Muscle of leg (tissue), 11 donors: ENCODE data around the gene COA4. TPM values are rescaled to one million over a fixed set of nuclear protein-coding genes. Genes with fewer than 3 reads are reported as not detected.
"Not testable (repeated sequence)": the region's sequence is repeated elsewhere in the genome, so short reads cannot be mapped to it uniquely, and the experiment has no call there.

Experiments
- DNase-seq: peaks from one replicate; pipeline ENCODE4 v3.0.0; 2013
- H3K27ac ChIP-seq: one replicate; pipeline ENCODE4 v1.5.1; 2013; ENCODE audit warnings: mild to moderate bottlenecking, low read length, control low read depth
- H3K27me3 ChIP-seq: one replicate; pipeline ENCODE4 v1.6.1; 2013; ENCODE audit warnings: low read length; ENCODE audit not compliant: control insufficient read depth, insufficient read depth
- H3K36me3 ChIP-seq: one replicate; pipeline ENCODE4 v1.6.1; 2013; ENCODE audit warnings: low read length; ENCODE audit not compliant: control insufficient read depth, insufficient read depth
- H3K4me1 ChIP-seq: one replicate; pipeline ENCODE4 v1.6.1; 2013; ENCODE audit warnings: low read length; ENCODE audit not compliant: control insufficient read depth, insufficient read depth
- H3K4me3 ChIP-seq: one replicate; pipeline ENCODE4 v1.5.1; 2013; ENCODE audit warnings: low read length, control low read depth
- H3K9me3 ChIP-seq: replicated peaks from 2 replicates; pipeline ENCODE4 v1.6.1; 2013; ENCODE audit warnings: low read depth, low read length; ENCODE audit not compliant: control insufficient read depth
- WGBS: methylation state at CpG from one replicate; pipeline ENCODE4 v1.1.5; 2013; ENCODE audit warnings: missing lambda C conversion rate; ENCODE audit not compliant: insufficient coverage; 5-methylcytosine and 5-hydroxymethylcytosine counted together
- polyA plus RNA-seq, 8 donors: library from polyadenylated mRNA; unstranded; fragments of 120-200 nt; gene quantifications; one replicate each; pipeline versions ENCODE4 v1.2.1 to v1.2.3, GENCODE V29; 2013; ENCODE audit warnings: inconsistent platforms in 1 of 8, low replicate concordance in 1 of 8; ENCODE audit not compliant: insufficient read length in 8 of 8, insufficient read depth in 1 of 8
- total RNA-seq: library from RNA; stranded (reverse); fragments of 120-200 nt; gene quantifications from one replicate; pipeline ENCODE4 v1.2.4, GENCODE V29; 2013

COA4 gene
- total and polyA plus RNA-seq, 9 donors: 69.6 to 89.1 (median 79.0) TPM

GRCh38 chr11:73894725-73895335 is 18.2 kb upstream of the COA4 start:
- no peak for DNase-seq
- Histone ChIP-seq H3K9me3 (no peaks in the 10 kb centered on the region), H3K4me1 (no peaks in the 10 kb centered on the region), H3K27ac (no peak overlapping the region), H3K27me3 (no peaks in the 10 kb centered on the region), H3K36me3 (peaks cover 17% of the 10 kb centered on the region), H3K4me3 (no peak overlapping the region)
- 93% methylated on average over 4 of the region's 5 CpGs for WGBS

- Histone ChIP-seq H3K36me3 (peaks cover 14% of the 10 kb centered on the region), H3K9me3 (no peaks in the 10 kb centered on the region), H3K4me1 (no peaks in the 10 kb centered on the region), H3K27ac (no peak overlapping the region), H3K27me3 (no peaks in the 10 kb centered on the region), H3K4me3 (no peak overlapping the region)
- no CpG with 5 or more reads among the region's 3 CpGs for WGBS
- DNase-seq: no peak
Measured at GRCh38 chr11:73893041-73893440, 16.4 kb upstream of the COA4 start.

GRCh38 chr11:73889536-73889935 is 12.9 kb upstream of the COA4 start:
- H3K4me3 ChIP-seq: no peak overlapping the region
- WGBS: 86% methylated on average over 1 of the region's 1 CpG
- H3K27me3 ChIP-seq: no peaks in the 10 kb centered on the region
- peaks cover 16% of the 10 kb centered on the region for H3K36me3 ChIP-seq
- H3K4me1 ChIP-seq: no peaks in the 10 kb centered on the region
- no peaks in the 10 kb centered on the region for H3K9me3 ChIP-seq
- H3K27ac ChIP-seq: no peak overlapping the region
- DNase-seq: no peak

- H3K4me3 ChIP-seq: no peak overlapping the region
- WGBS: 50% methylated on average over 1 of the region's 1 CpG
- H3K27ac ChIP-seq: no peak overlapping the region
- peaks cover 14% of the 10 kb centered on the region for H3K36me3 ChIP-seq
- no peak for DNase-seq
- H3K4me1 ChIP-seq: no peaks in the 10 kb centered on the region
- H3K9me3 ChIP-seq: no peaks in the 10 kb centered on the region
- H3K27me3 ChIP-seq: no peaks in the 10 kb centered on the region
Measured at GRCh38 chr11:73889019-73889418, 12.4 kb upstream of the COA4 start.

- Histone ChIP-seq H3K27ac (no peak overlapping the region), H3K4me1 (no peaks in the 10 kb centered on the region), H3K36me3 (peaks cover 10% of the 10 kb centered on the region), H3K4me3 (no peak overlapping the region), H3K27me3 (no peaks in the 10 kb centered on the region), H3K9me3 (no peaks in the 10 kb centered on the region)
- WGBS: no CpG with 5 or more reads among the region's 3 CpGs
- no peak for DNase-seq
Measured at GRCh38 chr11:73888244-73888643, 11.6 kb upstream of the COA4 start.

GRCh38 chr11:73883856-73884255 is 7.2 kb upstream of the COA4 start:
- Histone ChIP-seq H3K4me3 (no peak overlapping the region), H3K9me3 (no peaks in the 10 kb centered on the region), H3K4me1 (no peaks in the 10 kb centered on the region), H3K27ac (peak overlapping the region; percentile 35), H3K27me3 (no peaks in the 10 kb centered on the region), H3K36me3 (peaks cover 11% of the 10 kb centered on the region)
- WGBS: 88% methylated on average over 1 of the region's 2 CpGs
- DNase-seq: no peak

- 67% methylated on average over 5 of the region's 10 CpGs for WGBS
- not testable (repeated sequence) for DNase-seq, H3K27me3 ChIP-seq, H3K4me3 ChIP-seq, H3K9me3 ChIP-seq, H3K4me1 ChIP-seq, H3K27ac ChIP-seq
- peaks cover 12% of the 10 kb centered on the region for H3K36me3 ChIP-seq
Measured at GRCh38 chr11:73880449-73880848, 3.8 kb upstream of the COA4 start.

GRCh38 chr11:73878771-73879170 is 2.1 kb upstream of the COA4 start:
- Histone ChIP-seq H3K36me3 (peaks cover 21% of the 10 kb centered on the region), H3K27ac (no peak overlapping the region), H3K4me3 (no peak overlapping the region), H3K27me3 (no peaks in the 10 kb centered on the region), H3K4me1 (peaks cover 23% of the 10 kb centered on the region), H3K9me3 (no peaks in the 10 kb centered on the region)
- no peak for DNase-seq
- WGBS: no CpG with 5 or more reads among the region's 1 CpG

GRCh38 chr11:73875840-73876239 is 806 bp downstream of the COA4 start:
- peaks cover 40% of the 10 kb centered on the region for H3K36me3 ChIP-seq

GRCh38 chr11:73875380-73875779 is 1.3 kb downstream of the COA4 start:
- peaks cover 45% of the 10 kb centered on the region for H3K36me3 ChIP-seq

More at GRCh38 chr11:73875840-73876239, 806 bp downstream of the COA4 start:
- 33% methylated on average over 4 of the region's 8 CpGs for WGBS
- Histone ChIP-seq H3K4me1 (peaks cover 38% of the 10 kb centered on the region), H3K4me3 (peak overlapping the region; percentile 87), H3K27ac (peak overlapping the region; percentile 97), H3K9me3 (no peaks in the 10 kb centered on the region), H3K27me3 (no peaks in the 10 kb centered on the region)
- no peak for DNase-seq

More at GRCh38 chr11:73875380-73875779, 1.3 kb downstream of the COA4 start:
- Histone ChIP-seq H3K9me3 (no peaks in the 10 kb centered on the region), H3K27me3 (no peaks in the 10 kb centered on the region), H3K4me3 (peak overlapping the region; percentile 87), H3K27ac (peak overlapping the region; percentile 97), H3K4me1 (peaks cover 38% of the 10 kb centered on the region)
- WGBS: no CpG with 5 or more reads among the region's 1 CpG
- DNase-seq: peak; percentile 35
